PFSK-1 (cell line): ENCODE measurements around the gene GPR176.

Experiments used
- FOXP2 ChIP-seq: optimal IDR thresholded peaks from 2 replicates; pipeline ENCODE3; 2011; ENCODE audit warnings: borderline replicate concordance, control low read depth, inconsistent platforms; ENCODE audit not compliant: insufficient read depth; ENCODE audit errors: extremely low read length, extremely low read depth
- POLR2AphosphoS5 ChIP-seq: IDR thresholded peaks from 2 replicates; pipeline ENCODE4 v1.6.1; 2012; ENCODE audit warnings: low read depth, mild to moderate bottlenecking, control low read depth, low read length, moderate library complexity
- SIN3A ChIP-seq: IDR thresholded peaks from 2 replicates; pipeline ENCODE4 v1.6.1; 2012; ENCODE audit warnings: mild to moderate bottlenecking, low read length, moderate library complexity, borderline replicate concordance; ENCODE audit not compliant: insufficient read depth
- TAF1 ChIP-seq: IDR thresholded peaks from 2 replicates; pipeline ENCODE4 v1.6.1; 2012; ENCODE audit warnings: low read length, control low read depth, borderline replicate concordance; ENCODE audit not compliant: insufficient read depth
- TF ChIP-seq, protein P1 (sequence below), 2 experiments: IDR thresholded peaks; 2 replicates each; pipeline versions ENCODE4 v1.6.1 to v1.8.0; 2011 to 2012; ENCODE audit warnings: low read depth in 2 of 2, low read length in 2 of 2, control low read depth in 1 of 2, inconsistent platforms in 1 of 2, mild to moderate bottlenecking in 1 of 2, moderate library complexity in 1 of 2; ENCODE audit not compliant: insufficient read depth in 1 of 2

GPR176 gene

DNA sequence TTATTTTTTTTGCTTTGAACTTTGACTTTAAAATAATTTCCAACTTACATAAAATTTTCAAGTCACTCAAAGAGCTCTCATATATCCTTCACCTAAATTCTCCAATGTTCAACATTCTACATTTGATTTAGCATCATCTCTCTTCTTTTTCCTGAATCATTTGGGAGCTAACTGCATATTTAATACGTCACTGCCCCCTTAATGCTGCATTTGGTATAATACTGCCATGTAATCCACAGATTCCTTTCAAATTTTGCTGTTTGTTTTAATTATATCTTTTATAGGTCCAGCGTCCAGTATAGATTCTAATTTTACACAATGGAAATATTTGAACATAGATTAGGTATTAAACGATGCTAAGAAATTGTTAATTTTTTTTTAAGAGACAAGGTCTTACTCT is 11.5 kb upstream of the GPR176 start:
- TF ChIP-seq, protein P1, sequence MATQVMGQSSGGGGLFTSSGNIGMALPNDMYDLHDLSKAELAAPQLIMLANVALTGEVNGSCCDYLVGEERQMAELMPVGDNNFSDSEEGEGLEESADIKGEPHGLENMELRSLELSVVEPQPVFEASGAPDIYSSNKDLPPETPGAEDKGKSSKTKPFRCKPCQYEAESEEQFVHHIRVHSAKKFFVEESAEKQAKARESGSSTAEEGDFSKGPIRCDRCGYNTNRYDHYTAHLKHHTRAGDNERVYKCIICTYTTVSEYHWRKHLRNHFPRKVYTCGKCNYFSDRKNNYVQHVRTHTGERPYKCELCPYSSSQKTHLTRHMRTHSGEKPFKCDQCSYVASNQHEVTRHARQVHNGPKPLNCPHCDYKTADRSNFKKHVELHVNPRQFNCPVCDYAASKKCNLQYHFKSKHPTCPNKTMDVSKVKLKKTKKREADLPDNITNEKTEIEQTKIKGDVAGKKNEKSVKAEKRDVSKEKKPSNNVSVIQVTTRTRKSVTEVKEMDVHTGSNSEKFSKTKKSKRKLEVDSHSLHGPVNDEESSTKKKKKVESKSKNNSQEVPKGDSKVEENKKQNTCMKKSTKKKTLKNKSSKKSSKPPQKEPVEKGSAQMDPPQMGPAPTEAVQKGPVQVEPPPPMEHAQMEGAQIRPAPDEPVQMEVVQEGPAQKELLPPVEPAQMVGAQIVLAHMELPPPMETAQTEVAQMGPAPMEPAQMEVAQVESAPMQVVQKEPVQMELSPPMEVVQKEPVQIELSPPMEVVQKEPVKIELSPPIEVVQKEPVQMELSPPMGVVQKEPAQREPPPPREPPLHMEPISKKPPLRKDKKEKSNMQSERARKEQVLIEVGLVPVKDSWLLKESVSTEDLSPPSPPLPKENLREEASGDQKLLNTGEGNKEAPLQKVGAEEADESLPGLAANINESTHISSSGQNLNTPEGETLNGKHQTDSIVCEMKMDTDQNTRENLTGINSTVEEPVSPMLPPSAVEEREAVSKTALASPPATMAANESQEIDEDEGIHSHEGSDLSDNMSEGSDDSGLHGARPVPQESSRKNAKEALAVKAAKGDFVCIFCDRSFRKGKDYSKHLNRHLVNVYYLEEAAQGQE (IDR thresholded peaks at IDR 0.05; ENCODE audit: insufficient read depth in 1 of 2, low read depth in 2 of 2, low read length in 2 of 2) = no peak
- TF ChIP-seq FOXP2 = no peak
- TF ChIP-seq TAF1 = no peak
- no peak for TF ChIP-seq SIN3A
- TF ChIP-seq POLR2AphosphoS5 = no peak

- no peak for TF ChIP-seq SIN3A
Measured at GRCh38 chr15:39926526-39926925, 6.5 kb upstream of the GPR176 start.

GRCh38 chr15:39925112-39925842 is 5.2 kb upstream of the GPR176 start:
- TF ChIP-seq, protein P1 (IDR thresholded peaks at IDR 0.05; ENCODE audit: insufficient read depth in 1 of 2, low read depth in 2 of 2, low read length in 2 of 2) = no peak
- TF ChIP-seq FOXP2 = no peak
- TF ChIP-seq SIN3A = no peak
- TF ChIP-seq POLR2AphosphoS5 = no peak
- TF ChIP-seq TAF1 = no peak

DNA sequence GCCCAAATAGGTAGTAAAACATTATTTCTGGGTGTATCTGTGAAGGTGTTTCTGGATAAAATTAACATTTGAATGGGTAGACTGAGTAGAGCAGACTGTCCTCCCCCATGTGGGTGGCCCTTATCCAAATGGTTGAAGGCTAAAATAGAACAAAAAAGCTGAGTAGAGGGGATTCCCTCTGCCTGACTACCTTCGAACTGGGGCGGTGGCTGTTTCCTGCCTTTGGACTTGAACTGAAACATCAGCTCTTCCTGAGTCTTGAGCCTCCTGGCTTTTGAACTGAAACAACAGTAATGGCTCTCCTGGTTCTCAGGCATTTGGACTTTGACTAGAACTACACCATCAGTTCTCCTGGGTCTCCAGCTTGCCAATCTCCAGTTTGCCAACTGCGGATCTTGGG is 4.4 kb upstream of the GPR176 start:
- TF ChIP-seq SIN3A = no peak
- no peak for TF ChIP-seq TAF1
- no peak for TF ChIP-seq POLR2AphosphoS5
- TF ChIP-seq, protein P1 (IDR thresholded peaks at IDR 0.05; ENCODE audit: insufficient read depth in 1 of 2, low read depth in 2 of 2, low read length in 2 of 2) = no peak
- TF ChIP-seq FOXP2 = no peak

GRCh38 chr15:39922462-39923092 is 2.5 kb upstream of the GPR176 start:
- TF ChIP-seq TAF1 (no peak), SIN3A (no peak), FOXP2 (no peak), POLR2AphosphoS5 (no peak)
- TF ChIP-seq, protein P1 (IDR thresholded peaks at IDR 0.05; ENCODE audit: insufficient read depth in 1 of 2, low read depth in 2 of 2, low read length in 2 of 2) = no peak
